GM23338 (cell line): Measurements from ENCODE around the gene MRPL38. TPM values are rescaled to one million over a fixed set of nuclear protein-coding genes. Genes with fewer than 3 reads are reported as not detected.

Source experiments
- ATAC-seq: fragments of 200-7000 bp; cut with Tn5 transposase; 3 replicates; pipeline ENCODE4 v1.9.1; 2020
- DNase-seq: peaks from one replicate; pipeline ENCODE4 v3.0.0-alpha.2; 2015; ENCODE audit warnings: low spot score
- H2AFZ ChIP-seq: fragments of 200-600 bp; sonication (generic); 2 replicates; pipeline ENCODE4 v1.8.0; 2016; ENCODE audit warnings: antibody characterized with exemption, mild to moderate bottlenecking, moderate library complexity
- H3F3A ChIP-seq: fragments of 200-600 bp; sonication (generic); replicated peaks from 2 replicates; pipeline ENCODE4 v1.8.0; 2017; ENCODE audit warnings: antibody characterized with exemption, mixed run types, low read depth
- H3K27ac ChIP-seq: fragments of 200-600 bp; sonication (generic); 2 replicates; pipeline ENCODE4 v1.6.1; 2016; ENCODE audit warnings: low read depth
- H3K27me3 ChIP-seq: fragments of 200-600 bp; sonication (generic); 2 replicates; pipeline ENCODE4 v1.8.0; 2016; ENCODE audit warnings: mild to moderate bottlenecking, mixed run types, moderate library complexity; ENCODE audit not compliant: insufficient read depth
- H3K36me3 ChIP-seq: fragments of 200-600 bp; sonication (generic); 2 replicates; pipeline ENCODE4 v1.8.0; 2016; ENCODE audit warnings: mild to moderate bottlenecking; ENCODE audit not compliant: insufficient read depth
- H3K4me1 ChIP-seq: fragments of 200-600 bp; sonication (generic); 2 replicates; pipeline ENCODE4 v1.8.0; 2016; ENCODE audit warnings: mild to moderate bottlenecking, moderate library complexity; ENCODE audit not compliant: insufficient read depth
- H3K4me2 ChIP-seq: fragments of 200-600 bp; sonication (generic); 2 replicates; pipeline ENCODE4 v1.7.1; 2017; ENCODE audit warnings: mixed run types
- H3K4me3 ChIP-seq: fragments of 200-600 bp; sonication (generic); 2 replicates; pipeline ENCODE4 v1.6.1; 2016; ENCODE audit warnings: mixed run types
- H3K79me2 ChIP-seq: fragments of 200-600 bp; sonication (generic); replicated peaks from 2 replicates; pipeline ENCODE4 v1.8.0; 2017; ENCODE audit warnings: mild to moderate bottlenecking; ENCODE audit not compliant: insufficient read depth
- H3K9me2 ChIP-seq: fragments of 200-600 bp; sonication (generic); 2 replicates; pipeline ENCODE4 v1.8.0; 2017; ENCODE audit not compliant: insufficient read depth
- H4K20me1 ChIP-seq: fragments of 200-600 bp; sonication (generic); replicated peaks from 2 replicates; pipeline ENCODE4 v1.8.0; 2017; ENCODE audit warnings: mild to moderate bottlenecking; ENCODE audit not compliant: insufficient read depth
- H3K27ac Mint-ChIP-seq: 2 replicates; pipeline ENCODE4 v1.8.0; 2020; ENCODE audit warnings: inconsistent platforms, mild to moderate bottlenecking, moderate library complexity, mixed read lengths
- H3K27me3 Mint-ChIP-seq: 3 replicates; pipeline ENCODE4 v1.8.0; 2022; ENCODE audit warnings: low read depth, mild to moderate bottlenecking, moderate library complexity, mixed read lengths, inconsistent platforms; ENCODE audit not compliant: insufficient read depth, poor library complexity
- H3K36me3 Mint-ChIP-seq: 3 replicates; pipeline ENCODE4 v1.8.0; 2021; ENCODE audit warnings: low read depth, mild to moderate bottlenecking, inconsistent platforms, moderate library complexity, mixed read lengths
- H3K4me1 Mint-ChIP-seq: 3 replicates; pipeline ENCODE4 v1.8.0; 2020; ENCODE audit warnings: mild to moderate bottlenecking, inconsistent platforms, mixed read lengths
- H3K4me3 Mint-ChIP-seq: 3 replicates; pipeline ENCODE4 v1.8.0; 2021; ENCODE audit warnings: moderate library complexity, mild to moderate bottlenecking, inconsistent platforms, mixed read lengths
- H3K9me3 Mint-ChIP-seq: 3 replicates; pipeline ENCODE4 v1.8.0; 2020; ENCODE audit warnings: moderate library complexity, mild to moderate bottlenecking, inconsistent platforms, mixed read lengths
- CREB1 ChIP-seq: fragments of 250-450 bp; sonication (Bioruptor Pico); IDR thresholded peaks from 2 replicates; pipeline ENCODE4 v1.5.0; 2020; ENCODE audit warnings: low read depth, mild to moderate bottlenecking, moderate library complexity
- CTCF ChIP-seq, 2 experiments: fragments of 200-600 bp in 1 of 2; sonication (generic) in 1 of 2; conservative IDR thresholded peaks; 2 replicates each; pipeline versions ENCODE4 v1.5.1 to v1.6.1; 2016 to 2017; ENCODE audit warnings: antibody characterized with exemption in 2 of 2, low read depth in 2 of 2, mild to moderate bottlenecking in 2 of 2, moderate library complexity in 1 of 2
- EZH2 ChIP-seq: fragments of 200-600 bp; sonication (generic); IDR thresholded peaks from one replicate; pipeline ENCODE4 v1.8.0; 2017; ENCODE audit warnings: antibody characterized with exemption, mild to moderate bottlenecking, low read depth; ENCODE audit not compliant: unreplicated experiment
- EZH2phosphoT487 ChIP-seq: fragments of 200-600 bp; sonication (generic); IDR thresholded peaks from one replicate; pipeline ENCODE4 v1.8.1; 2018; ENCODE audit warnings: antibody characterized with exemption; ENCODE audit not compliant: unreplicated experiment
- JUNB ChIP-seq: IDR thresholded peaks from one replicate; pipeline ENCODE4 v1.6.1; 2016; ENCODE audit warnings: antibody characterized with exemption; ENCODE audit not compliant: unreplicated experiment
- NANOG ChIP-seq: IDR thresholded peaks from 2 replicates; pipeline ENCODE4 v1.6.1; 2016; ENCODE audit warnings: antibody characterized with exemption, borderline replicate concordance
- POLR2AphosphoS5 ChIP-seq: IDR thresholded peaks from 2 replicates; pipeline ENCODE4 v1.6.1; 2016; ENCODE audit warnings: antibody characterized with exemption, low read depth
- STAT1 ChIP-seq: IDR thresholded peaks from one replicate; pipeline ENCODE4 v1.6.1; 2016; ENCODE audit warnings: antibody characterized with exemption; ENCODE audit not compliant: unreplicated experiment
- ZNF114 ChIP-seq: fragments of 250-450 bp; sonication (Bioruptor Pico); IDR thresholded peaks from 2 replicates; pipeline ENCODE4 v1.5.0; 2020; ENCODE audit warnings: mild to moderate bottlenecking, moderate library complexity
- polyA plus RNA-seq: library from polyadenylated mRNA; unstranded; fragments of >200 nt; fragmentation: Nextera tagmentation; extraction: Ambion mirVana; gene quantifications from 2 replicates; pipeline ENCODE4 v1.2.1, GENCODE V29; 2016
- total RNA-seq: library from RNA; depleted of rRNA; stranded (reverse); fragments of >200 nt; shearing (Covaris generic); gene quantifications from 2 replicates; pipeline ENCODE4 v1.2.3, GENCODE V29; 2014
- TF ChIP-seq, protein P1 (sequence below): fragments of 250-450 bp; sonication (Bioruptor Pico); IDR thresholded peaks from 2 replicates; pipeline ENCODE4 v1.5.0; 2020; ENCODE audit warnings: mild to moderate bottlenecking, moderate library complexity

Gene MRPL38
- total and polyA plus RNA-seq, 2 experiments from 2014 or later, result 63.6 to 90.0 TPM

- ATAC-seq, result no peak
- Histone ChIP-seq H3K79me2 (no peaks in the 10 kb centered on the region), H3K4me1 (no peaks in the 10 kb centered on the region), H3K9me2 (no peaks in the 10 kb centered on the region), H3K4me2 (no peak overlapping the region), H3K27ac (no peak overlapping the region), H3K36me3 (no peaks in the 10 kb centered on the region), H3K27me3 (no peaks in the 10 kb centered on the region), H3K4me3 (no peak overlapping the region), H3F3A (peaks cover 10% of the 10 kb centered on the region; the same call in 1 of the 2 replicates), H4K20me1 (no peaks in the 10 kb centered on the region), H2AFZ (no peak overlapping the region)
- no peak for DNase-seq
- peaks cover 16% of the 10 kb centered on the region for H3K27me3 Mint-ChIP-seq
- peaks cover 11% of the 10 kb centered on the region for H3K36me3 Mint-ChIP-seq
- H3K4me3 Mint-ChIP-seq, result no peak overlapping the region
- H3K4me1 Mint-ChIP-seq, result no peaks in the 10 kb centered on the region
- H3K27ac Mint-ChIP-seq, result no peak overlapping the region
- no peaks in the 10 kb centered on the region for H3K9me3 Mint-ChIP-seq
- TF ChIP-seq NANOG (no peak), EZH2phosphoT487 (no peak)
These were observed 19.3 kb downstream of the MRPL38 start for GRCh38 chr17:75885431-75885830.

- no peaks in the 10 kb centered on the region for H3K36me3 ChIP-seq
- H2AFZ ChIP-seq, result no peak overlapping the region
- DNase-seq, result no peak
- H4K20me1 ChIP-seq, result no peaks in the 10 kb centered on the region
- H3K27me3 ChIP-seq, result peaks cover 29% of the 10 kb centered on the region
- Mint-ChIP-seq H3K36me3 (no peaks in the 10 kb centered on the region; the same call in 2 of the 3 replicates), H3K27ac (no peak overlapping the region), H3K27me3 (peaks cover 34% of the 10 kb centered on the region), H3K9me3 (no peaks in the 10 kb centered on the region), H3K4me1 (peaks cover 7% of the 10 kb centered on the region), H3K4me3 (no peak overlapping the region)
- no peak overlapping the region for H3K27ac ChIP-seq
- ATAC-seq, result no peak
- no peak overlapping the region for H3K4me3 ChIP-seq
- no peaks in the 10 kb centered on the region for H3K79me2 ChIP-seq
- TF ChIP-seq ZNF114 (CRISPR knock-in tag) (no peak), POLR2AphosphoS5 (no peak), EZH2phosphoT487 (no peak), STAT1 (no peak), JUNB (no peak), CREB1 (CRISPR knock-in tag) (no peak), CTCF (conservative IDR thresholded peaks at IDR 0.05; ENCODE audit: low read depth in 2 of 2) (no peak), EZH2 (no peak)
- TF ChIP-seq, protein P1, sequence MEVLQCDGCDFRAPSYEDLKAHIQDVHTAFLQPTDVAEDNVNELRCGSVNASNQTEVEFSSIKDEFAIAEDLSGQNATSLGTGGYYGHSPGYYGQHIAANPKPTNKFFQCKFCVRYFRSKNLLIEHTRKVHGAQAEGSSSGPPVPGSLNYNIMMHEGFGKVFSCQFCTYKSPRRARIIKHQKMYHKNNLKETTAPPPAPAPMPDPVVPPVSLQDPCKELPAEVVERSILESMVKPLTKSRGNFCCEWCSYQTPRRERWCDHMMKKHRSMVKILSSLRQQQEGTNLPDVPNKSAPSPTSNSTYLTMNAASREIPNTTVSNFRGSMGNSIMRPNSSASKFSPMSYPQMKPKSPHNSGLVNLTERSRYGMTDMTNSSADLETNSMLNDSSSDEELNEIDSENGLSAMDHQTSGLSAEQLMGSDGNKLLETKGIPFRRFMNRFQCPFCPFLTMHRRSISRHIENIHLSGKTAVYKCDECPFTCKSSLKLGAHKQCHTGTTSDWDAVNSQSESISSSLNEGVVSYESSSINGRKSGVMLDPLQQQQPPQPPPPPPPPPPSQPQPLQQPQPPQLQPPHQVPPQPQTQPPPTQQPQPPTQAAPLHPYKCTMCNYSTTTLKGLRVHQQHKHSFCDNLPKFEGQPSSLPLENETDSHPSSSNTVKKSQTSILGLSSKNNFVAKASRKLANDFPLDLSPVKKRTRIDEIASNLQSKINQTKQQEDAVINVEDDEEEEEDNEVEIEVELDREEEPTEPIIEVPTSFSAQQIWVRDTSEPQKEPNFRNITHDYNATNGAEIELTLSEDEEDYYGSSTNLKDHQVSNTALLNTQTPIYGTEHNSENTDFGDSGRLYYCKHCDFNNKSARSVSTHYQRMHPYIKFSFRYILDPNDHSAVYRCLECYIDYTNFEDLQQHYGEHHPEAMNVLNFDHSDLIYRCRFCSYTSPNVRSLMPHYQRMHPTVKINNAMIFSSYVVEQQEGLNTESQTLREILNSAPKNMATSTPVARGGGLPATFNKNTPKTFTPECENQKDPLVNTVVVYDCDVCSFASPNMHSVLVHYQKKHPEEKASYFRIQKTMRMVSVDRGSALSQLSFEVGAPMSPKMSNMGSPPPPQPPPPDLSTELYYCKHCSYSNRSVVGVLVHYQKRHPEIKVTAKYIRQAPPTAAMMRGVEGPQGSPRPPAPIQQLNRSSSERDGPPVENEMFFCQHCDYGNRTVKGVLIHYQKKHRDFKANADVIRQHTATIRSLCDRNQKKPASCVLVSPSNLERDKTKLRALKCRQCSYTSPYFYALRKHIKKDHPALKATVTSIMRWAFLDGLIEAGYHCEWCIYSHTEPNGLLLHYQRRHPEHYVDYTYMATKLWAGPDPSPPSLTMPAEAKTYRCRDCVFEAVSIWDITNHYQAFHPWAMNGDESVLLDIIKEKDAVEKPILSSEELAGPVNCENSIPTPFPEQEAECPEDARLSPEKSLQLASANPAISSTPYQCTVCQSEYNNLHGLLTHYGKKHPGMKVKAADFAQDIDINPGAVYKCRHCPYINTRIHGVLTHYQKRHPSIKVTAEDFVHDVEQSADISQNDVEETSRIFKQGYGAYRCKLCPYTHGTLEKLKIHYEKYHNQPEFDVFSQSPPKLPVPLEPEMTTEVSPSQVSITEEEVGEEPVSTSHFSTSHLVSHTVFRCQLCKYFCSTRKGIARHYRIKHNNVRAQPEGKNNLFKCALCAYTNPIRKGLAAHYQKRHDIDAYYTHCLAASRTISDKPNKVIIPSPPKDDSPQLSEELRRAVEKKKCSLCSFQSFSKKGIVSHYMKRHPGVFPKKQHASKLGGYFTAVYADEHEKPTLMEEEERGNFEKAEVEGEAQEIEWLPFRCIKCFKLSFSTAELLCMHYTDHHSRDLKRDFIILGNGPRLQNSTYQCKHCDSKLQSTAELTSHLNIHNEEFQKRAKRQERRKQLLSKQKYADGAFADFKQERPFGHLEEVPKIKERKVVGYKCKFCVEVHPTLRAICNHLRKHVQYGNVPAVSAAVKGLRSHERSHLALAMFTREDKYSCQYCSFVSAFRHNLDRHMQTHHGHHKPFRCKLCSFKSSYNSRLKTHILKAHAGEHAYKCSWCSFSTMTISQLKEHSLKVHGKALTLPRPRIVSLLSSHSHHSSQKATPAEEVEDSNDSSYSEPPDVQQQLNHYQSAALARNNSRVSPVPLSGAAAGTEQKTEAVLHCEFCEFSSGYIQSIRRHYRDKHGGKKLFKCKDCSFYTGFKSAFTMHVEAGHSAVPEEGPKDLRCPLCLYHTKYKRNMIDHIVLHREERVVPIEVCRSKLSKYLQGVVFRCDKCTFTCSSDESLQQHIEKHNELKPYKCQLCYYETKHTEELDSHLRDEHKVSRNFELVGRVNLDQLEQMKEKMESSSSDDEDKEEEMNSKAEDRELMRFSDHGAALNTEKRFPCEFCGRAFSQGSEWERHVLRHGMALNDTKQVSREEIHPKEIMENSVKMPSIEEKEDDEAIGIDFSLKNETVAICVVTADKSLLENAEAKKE (CRISPR knock-in tag), result no peak
- H3F3A ChIP-seq, result peaks cover 21% of the 10 kb centered on the region
- H3K9me2 ChIP-seq, result no peaks in the 10 kb centered on the region
- H3K4me1 ChIP-seq, result peaks cover 3% of the 10 kb centered on the region; the same call in 1 of the 2 replicates
- no peak overlapping the region for H3K4me2 ChIP-seq
These were observed 22.8 kb downstream of the MRPL38 start for GRCh38 chr17:75881678-75882454.
